GM13977 (cell line): Measurements from ENCODE around the gene SYNGR3.

Source experiments
- DNase-seq: peaks from one replicate; pipeline ENCODE4 v3.0.0; 2012; ENCODE audit warnings: low spot score
- in situ Hi-C: fragments of 300-500 bp; cut with MboI; formaldehyde crosslinking; loops from one replicate; pipeline ENCODE4 v1.12.0; 2022; ENCODE audit warnings: low sequenced_read_pairs, low pct_unique_long_range_greater_than_20kb, mixed read lengths, inconsistent platforms; ENCODE audit not compliant: unreplicated experiment
- TF ChIP-seq, protein P1 (sequence below): IDR thresholded peaks from 2 replicates; pipeline ENCODE4 v1.5.1; 2012; ENCODE audit warnings: mild to moderate bottlenecking, control low read depth; ENCODE audit not compliant: insufficient read depth; ENCODE audit errors: extremely low read depth, missing control alignments

Gene SYNGR3

DNA sequence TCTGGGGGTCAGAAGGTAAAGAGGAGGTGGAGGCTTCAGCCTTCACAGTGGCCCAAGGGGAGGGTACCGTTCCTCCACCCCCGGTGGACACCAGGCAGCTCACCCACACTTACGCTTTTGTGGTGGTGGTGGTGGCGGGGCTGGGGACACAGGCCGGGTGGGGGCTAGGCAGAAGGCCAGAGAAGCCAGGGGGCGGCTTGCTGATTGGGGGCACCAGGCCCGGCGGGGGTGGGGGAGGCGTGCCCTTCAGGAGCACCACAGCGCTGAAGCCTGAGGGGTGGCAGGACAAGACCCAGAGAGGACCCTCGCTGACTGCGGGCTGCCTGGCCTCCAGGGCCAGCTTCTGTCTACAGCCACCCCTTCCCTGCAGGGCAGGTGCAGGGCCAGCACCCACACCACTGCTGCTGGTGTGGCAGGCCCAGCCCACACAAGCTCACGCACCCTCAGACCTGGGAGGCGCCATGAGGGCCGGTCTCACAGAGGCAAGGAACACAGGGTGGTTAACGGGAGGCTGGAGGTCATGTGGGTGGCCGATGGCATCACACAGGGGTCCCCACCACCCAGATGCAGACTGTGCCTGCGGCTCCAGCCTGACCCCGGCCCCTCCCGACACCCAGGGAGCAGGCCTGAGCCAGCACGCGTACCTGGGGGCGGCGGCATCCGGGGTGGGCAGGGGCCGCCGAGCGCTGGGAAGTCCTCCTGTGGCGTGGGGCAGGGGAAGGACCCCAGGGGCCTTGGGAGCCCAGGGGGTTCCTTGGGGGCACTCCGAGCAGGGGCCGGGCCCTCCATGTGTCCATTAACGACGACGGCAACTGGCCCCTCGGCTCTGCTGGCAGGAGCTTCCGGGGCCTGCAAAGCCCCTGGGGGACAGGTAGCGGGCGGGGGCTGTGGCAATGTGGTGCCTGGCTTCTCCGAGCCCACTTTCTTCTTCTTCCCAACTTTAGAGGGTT is 9.4 kb downstream of the SYNGR3 start:
- TF ChIP-seq, protein P1, sequence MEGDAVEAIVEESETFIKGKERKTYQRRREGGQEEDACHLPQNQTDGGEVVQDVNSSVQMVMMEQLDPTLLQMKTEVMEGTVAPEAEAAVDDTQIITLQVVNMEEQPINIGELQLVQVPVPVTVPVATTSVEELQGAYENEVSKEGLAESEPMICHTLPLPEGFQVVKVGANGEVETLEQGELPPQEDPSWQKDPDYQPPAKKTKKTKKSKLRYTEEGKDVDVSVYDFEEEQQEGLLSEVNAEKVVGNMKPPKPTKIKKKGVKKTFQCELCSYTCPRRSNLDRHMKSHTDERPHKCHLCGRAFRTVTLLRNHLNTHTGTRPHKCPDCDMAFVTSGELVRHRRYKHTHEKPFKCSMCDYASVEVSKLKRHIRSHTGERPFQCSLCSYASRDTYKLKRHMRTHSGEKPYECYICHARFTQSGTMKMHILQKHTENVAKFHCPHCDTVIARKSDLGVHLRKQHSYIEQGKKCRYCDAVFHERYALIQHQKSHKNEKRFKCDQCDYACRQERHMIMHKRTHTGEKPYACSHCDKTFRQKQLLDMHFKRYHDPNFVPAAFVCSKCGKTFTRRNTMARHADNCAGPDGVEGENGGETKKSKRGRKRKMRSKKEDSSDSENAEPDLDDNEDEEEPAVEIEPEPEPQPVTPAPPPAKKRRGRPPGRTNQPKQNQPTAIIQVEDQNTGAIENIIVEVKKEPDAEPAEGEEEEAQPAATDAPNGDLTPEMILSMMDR = no peak
- in situ Hi-C loops = no loop called here
- no peak for DNase-seq

DNA sequence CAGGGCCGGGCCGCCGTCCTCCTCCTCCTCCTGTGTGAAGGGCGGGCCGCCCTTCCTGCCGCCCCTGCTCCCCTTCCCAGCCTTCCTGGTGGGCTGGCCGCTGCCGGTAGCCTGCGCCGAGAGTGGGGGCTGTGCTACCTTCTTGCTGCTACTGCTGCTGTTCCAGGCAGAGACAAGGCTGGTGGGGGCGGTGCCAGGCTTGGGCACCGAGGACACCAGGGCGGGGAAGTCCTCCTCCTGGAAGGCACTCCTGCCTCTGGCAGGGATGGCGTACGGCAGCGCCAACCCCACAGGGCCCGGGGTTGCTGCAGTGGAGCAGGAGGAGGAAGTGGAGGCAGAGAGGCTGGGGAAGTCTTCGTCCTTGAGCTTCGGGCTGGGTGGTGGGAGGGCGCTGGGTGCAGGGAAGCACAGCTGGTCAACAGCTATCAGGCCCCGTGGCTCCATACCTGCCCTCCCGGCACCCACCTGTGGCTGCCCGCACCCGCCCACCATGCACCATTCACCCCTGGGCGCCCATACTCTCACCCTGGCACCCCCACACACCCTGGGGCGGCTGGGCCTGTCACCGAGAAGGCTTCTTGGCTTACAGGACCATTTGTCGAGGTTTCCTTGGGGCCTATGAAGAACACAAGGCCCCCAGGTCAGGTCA is 10.2 kb downstream of the SYNGR3 start:
- DNase-seq = no peak
- in situ Hi-C loops = no loop called here
- TF ChIP-seq, protein P1 = no peak

DNA sequence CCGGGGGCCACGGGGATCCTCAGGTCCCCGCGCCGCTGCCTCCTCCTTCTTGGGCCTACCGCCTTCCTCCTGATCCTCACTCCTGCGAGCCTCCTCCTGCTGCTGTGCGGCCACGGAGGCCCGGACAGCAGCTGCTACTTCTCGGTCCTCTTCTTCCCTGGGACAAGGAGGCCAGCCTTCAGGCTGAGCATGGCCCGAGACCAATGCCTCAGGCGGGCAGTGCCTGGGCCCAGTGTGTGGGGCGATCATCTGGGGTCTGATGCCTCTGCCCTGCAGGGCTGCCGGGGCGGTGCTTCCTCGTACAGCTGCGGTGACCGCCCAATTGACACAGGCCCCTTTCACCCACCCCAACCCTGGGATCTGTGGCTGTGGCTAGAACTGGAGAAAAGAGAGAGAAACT is 11.3 kb downstream of the SYNGR3 start:
- TF ChIP-seq, protein P1 = no peak
- in situ Hi-C loops = no loop called here
- DNase-seq = no peak

DNA sequence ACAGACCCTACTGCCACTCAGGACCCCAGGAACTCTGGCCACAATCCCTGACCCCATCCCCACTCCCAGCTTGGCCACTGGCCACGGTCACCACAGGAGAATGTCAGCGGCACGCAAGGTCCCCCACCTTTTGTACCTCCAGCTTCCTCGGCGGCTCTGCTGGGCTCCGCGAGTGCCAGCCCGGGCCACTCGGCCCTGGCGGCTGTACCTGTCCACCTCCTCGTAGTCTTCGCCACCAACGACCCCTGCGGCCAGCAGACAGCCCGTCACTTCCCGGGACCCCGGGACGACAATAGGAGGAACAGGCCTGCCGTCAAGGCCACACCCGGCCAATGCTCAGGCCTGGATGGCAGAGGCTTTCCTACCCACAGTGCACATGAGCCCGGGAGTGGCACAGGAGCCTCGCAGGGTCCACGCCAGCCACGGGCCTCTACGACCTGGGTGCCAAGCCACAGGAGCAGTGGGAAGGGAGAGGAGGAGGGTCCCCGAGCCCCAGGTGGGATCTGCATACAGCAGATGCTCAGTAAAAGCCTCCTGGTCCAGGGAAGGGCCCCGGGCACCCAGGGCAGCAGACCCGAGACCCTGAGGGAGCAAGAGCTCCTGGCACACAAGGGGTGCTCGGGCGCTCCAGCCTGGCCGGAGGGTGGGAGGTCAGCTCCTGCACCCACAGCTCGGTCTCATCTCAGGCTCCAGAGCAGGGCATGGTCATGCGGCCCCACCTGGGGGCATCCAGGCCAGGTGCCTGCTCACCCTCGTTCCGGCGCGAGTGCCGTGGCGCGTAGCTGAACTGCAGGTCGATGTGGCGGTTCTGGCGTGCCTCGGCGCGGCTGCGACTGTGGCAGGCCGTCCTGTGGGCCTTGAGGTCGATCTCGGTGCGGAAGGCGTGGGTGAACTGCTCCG is 11.9 kb downstream of the SYNGR3 start:
- in situ Hi-C loops = no loop called here
- TF ChIP-seq, protein P1 = no peak
- DNase-seq = no peak

DNA sequence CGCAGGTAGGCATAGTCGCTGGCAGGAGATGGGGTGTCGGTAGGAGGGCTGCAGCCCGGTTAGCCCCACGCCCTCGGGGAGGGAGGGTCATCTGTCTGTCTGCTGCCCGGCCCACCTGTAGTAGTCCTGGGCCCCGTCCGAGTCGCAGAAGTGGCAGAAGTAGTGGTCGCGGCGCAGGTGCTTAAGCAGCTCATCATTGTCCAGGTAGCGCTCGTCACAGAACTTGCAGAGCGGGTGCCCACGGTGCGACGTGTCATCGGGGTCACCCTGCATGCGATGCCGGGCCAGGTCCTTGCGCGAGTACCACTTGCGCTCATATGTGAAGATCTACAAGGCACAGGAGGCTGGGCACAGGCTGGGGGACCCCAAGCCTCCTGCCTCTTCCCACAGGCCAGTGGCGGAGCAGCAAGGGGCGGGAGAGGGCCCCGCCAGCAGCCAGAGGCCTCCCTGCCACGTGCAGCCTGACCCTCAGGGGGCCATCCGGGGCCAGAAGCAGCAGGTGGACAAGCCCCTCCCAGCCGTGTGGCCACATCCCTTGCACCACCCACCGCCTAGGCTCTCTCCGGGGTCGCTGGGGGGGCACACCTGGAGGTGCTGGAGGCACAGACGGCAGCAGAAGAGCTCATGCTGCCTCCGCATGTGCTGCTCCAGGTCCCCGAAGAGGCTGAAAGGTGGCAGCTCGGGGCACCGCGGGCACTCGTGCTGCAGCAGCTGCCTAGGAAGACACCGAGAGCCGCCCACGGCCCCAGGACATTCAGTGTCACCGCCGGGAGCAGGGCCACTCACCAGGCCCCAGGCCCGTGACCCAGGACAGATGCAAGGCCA is 12.8 kb downstream of the SYNGR3 start:
- DNase-seq = no peak
- TF ChIP-seq, protein P1 = no peak
- in situ Hi-C loops = no loop called here
